ENCODE results near the gene CD82.

The CD82 gene

GRCh38 chr11:44595006-44595405 lies 29.5 kb downstream of the CD82 start:
- FAIRE-seq (no peak), DNase-seq (ENCODE audit: insufficient read length, low spot score) (no peak)
- no peak for TF ChIP-seq PAX5 (IDR thresholded peaks at IDR 0.05; ENCODE audit: insufficient read depth, low read length, severe bottlenecking)
- no peak for TF ChIP-seq POLR2A (IDR thresholded peaks at IDR 0.05; ENCODE audit: low read depth, low read length)
- no peak for TF ChIP-seq POLR2AphosphoS5 (IDR thresholded peaks at IDR 0.05; ENCODE audit: low read depth, low read length)
- no peak for TF ChIP-seq SPI1 (IDR thresholded peaks at IDR 0.05; ENCODE audit: low read depth, low read length)

GRCh38 chr11:44595964-44596381 lies 30.5 kb downstream of the CD82 start:
- FAIRE-seq: no peak
- TF ChIP-seq TAF1 (IDR thresholded peaks at IDR 0.05; ENCODE audit: low read depth, low read length) (no peak), SPI1 (IDR thresholded peaks at IDR 0.05; ENCODE audit: low read depth, low read length) (no peak), POLR2A (IDR thresholded peaks at IDR 0.05; ENCODE audit: low read depth, low read length) (no peak), POLR2AphosphoS5 (IDR thresholded peaks at IDR 0.05; ENCODE audit: low read depth, low read length) (no peak), PAX5 (IDR thresholded peaks at IDR 0.05; ENCODE audit: insufficient read depth, low read length, severe bottlenecking) (no peak), POU2F2 (IDR thresholded peaks at IDR 0.05; ENCODE audit: low read depth, low read length) (no peak)
- no peak for DNase-seq (ENCODE audit: insufficient read length, low spot score)

GRCh38 chr11:44596525-44597276 lies 31.2 kb downstream of the CD82 start:
- no peak for DNase-seq (ENCODE audit: insufficient read length, low spot score)

GRCh38 chr11:44597358-44598012 lies 32.0 kb downstream of the CD82 start:
- DNase-seq (ENCODE audit: insufficient read length, low spot score) (no peak), FAIRE-seq (peak; percentile 51)
- no peak for TF ChIP-seq POLR2AphosphoS5 (IDR thresholded peaks at IDR 0.05; ENCODE audit: low read depth, low read length)

More at GRCh38 chr11:44596525-44597276, 31.2 kb downstream of the CD82 start:
- TF ChIP-seq POU2F2 (IDR thresholded peaks at IDR 0.05; ENCODE audit: low read depth, low read length) (peak; percentile 89; the same call in 1 of the 2 replicates), SPI1 (IDR thresholded peaks at IDR 0.05; ENCODE audit: low read depth, low read length) (no peak)
- peak; percentile 89 for FAIRE-seq

GRCh38 chr11:44598831-44599230 lies 33.4 kb downstream of the CD82 start:
- DNase-seq (ENCODE audit: insufficient read length, low spot score) (no peak), FAIRE-seq (no peak)
- TF ChIP-seq TAF1 (IDR thresholded peaks at IDR 0.05; ENCODE audit: low read depth, low read length) (no peak), POLR2AphosphoS5 (IDR thresholded peaks at IDR 0.05; ENCODE audit: low read depth, low read length) (no peak), POLR2A (IDR thresholded peaks at IDR 0.05; ENCODE audit: low read depth, low read length) (no peak), SPI1 (IDR thresholded peaks at IDR 0.05; ENCODE audit: low read depth, low read length) (no peak), PAX5 (IDR thresholded peaks at IDR 0.05; ENCODE audit: insufficient read depth, low read length, severe bottlenecking) (no peak), POU2F2 (IDR thresholded peaks at IDR 0.05; ENCODE audit: low read depth, low read length) (no peak)

- FAIRE-seq (no peak), DNase-seq (ENCODE audit: insufficient read length, low spot score) (no peak)
- no peak for TF ChIP-seq POU2F2 (IDR thresholded peaks at IDR 0.05; ENCODE audit: low read depth, low read length)
- no peak for TF ChIP-seq PAX5 (IDR thresholded peaks at IDR 0.05; ENCODE audit: insufficient read depth, low read length, severe bottlenecking)
- no peak for TF ChIP-seq SPI1 (IDR thresholded peaks at IDR 0.05; ENCODE audit: low read depth, low read length)
- TF ChIP-seq TAF1 (IDR thresholded peaks at IDR 0.05; ENCODE audit: low read depth, low read length): no peak
- no peak for TF ChIP-seq POLR2A (IDR thresholded peaks at IDR 0.05; ENCODE audit: low read depth, low read length)
- no peak for TF ChIP-seq POLR2AphosphoS5 (IDR thresholded peaks at IDR 0.05; ENCODE audit: low read depth, low read length)
Measured at GRCh38 chr11:44600261-44600660, 34.8 kb downstream of the CD82 start.

GRCh38 chr11:44600839-44601383 lies 35.4 kb downstream of the CD82 start:
- no peak for DNase-seq (ENCODE audit: insufficient read length, low spot score)
- peak; percentile 76 for FAIRE-seq
- TF ChIP-seq POLR2A (IDR thresholded peaks at IDR 0.05; ENCODE audit: low read depth, low read length): 0 out of 2 replicates have a peak, but pooled peaks have one; percentile 26
- no peak for TF ChIP-seq POLR2AphosphoS5 (IDR thresholded peaks at IDR 0.05; ENCODE audit: low read depth, low read length)
- peak; percentile 25; the same call in 1 of the 2 replicates for TF ChIP-seq POU2F2 (IDR thresholded peaks at IDR 0.05; ENCODE audit: low read depth, low read length)

- TF ChIP-seq TAF1 (IDR thresholded peaks at IDR 0.05; ENCODE audit: low read depth, low read length): no peak
- FAIRE-seq: peak; percentile 92
- no peak for DNase-seq (ENCODE audit: insufficient read length, low spot score)
Measured at GRCh38 chr11:44601471-44602370, 36.3 kb downstream of the CD82 start.

GRCh38 chr11:44602891-44603310 lies 37.4 kb downstream of the CD82 start:
- TF ChIP-seq POLR2A (IDR thresholded peaks at IDR 0.05; ENCODE audit: low read depth, low read length) (no peak), PAX5 (IDR thresholded peaks at IDR 0.05; ENCODE audit: insufficient read depth, low read length, severe bottlenecking) (no peak), POU2F2 (IDR thresholded peaks at IDR 0.05; ENCODE audit: low read depth, low read length) (no peak), SPI1 (IDR thresholded peaks at IDR 0.05; ENCODE audit: low read depth, low read length) (no peak), POLR2AphosphoS5 (IDR thresholded peaks at IDR 0.05; ENCODE audit: low read depth, low read length) (no peak), TAF1 (IDR thresholded peaks at IDR 0.05; ENCODE audit: low read depth, low read length) (no peak)
- DNase-seq (ENCODE audit: insufficient read length, low spot score) (no peak), FAIRE-seq (no peak)
